WTC11 (cell line): ENCODE results near the gene TRUB1. TPM values are rescaled to one million over a fixed set of nuclear protein-coding genes. Genes with fewer than 3 reads are reported as not detected.

ENCODE experiments used
- ATAC-seq: fragments of 200-7000 bp; cut with Tn5 transposase; 2 replicates; pipeline ENCODE4 v1.10.0; 2021; ENCODE audit warnings: mild to moderate bottlenecking, moderate library complexity
- CTCF ChIA-PET: fragments of 300-600 bp; sonication (Branson Sonifier 250); formaldehyde crosslinking; loops from one replicate; lab custom pipeline; 2021; ENCODE audit warnings: antibody characterized with exemption; lab: Charles Lee
- POLR2A ChIA-PET: fragments of 350-600 bp; sonication (Branson Sonifier 250); formaldehyde crosslinking; loops from one replicate; lab custom pipeline; 2021; ENCODE audit warnings: antibody characterized with exemption; lab: Charles Lee
- DNase-seq: peaks from one replicate; pipeline ENCODE4 v3.0.0; 2021; ENCODE audit warnings: low spot score
- H3K27ac Mint-ChIP-seq: 2 replicates; pipeline ENCODE4 v1.8.0; 2021; ENCODE audit warnings: mixed read lengths
- H3K27me3 Mint-ChIP-seq: 2 replicates; pipeline ENCODE4 v1.8.0; 2021; ENCODE audit warnings: low read depth, mild to moderate bottlenecking, moderate library complexity, mixed read lengths
- H3K36me3 Mint-ChIP-seq: 2 replicates; pipeline ENCODE4 v1.8.0; 2021; ENCODE audit warnings: mixed read lengths
- H3K4me1 Mint-ChIP-seq: 2 replicates; pipeline ENCODE4 v1.8.0; 2022; ENCODE audit warnings: mixed read lengths
- H3K4me3 Mint-ChIP-seq: 2 replicates; pipeline ENCODE4 v1.8.0; 2021; ENCODE audit warnings: mild to moderate bottlenecking, moderate library complexity, mixed read lengths
- H3K9me3 Mint-ChIP-seq: 2 replicates; pipeline ENCODE4 v1.8.0; 2021; ENCODE audit warnings: mixed read lengths
- CREB1 ChIP-seq: sonication (generic); formaldehyde crosslinking; IDR thresholded peaks from 2 replicates; pipeline ENCODE4 v1.8.0; 2023; ENCODE audit warnings: mild to moderate bottlenecking, missing genetic modification reagents
- CREM ChIP-seq: sonication (generic); formaldehyde crosslinking; IDR thresholded peaks from 2 replicates; pipeline ENCODE4 v1.8.1; 2022; ENCODE audit warnings: mild to moderate bottlenecking, missing genetic modification reagents, moderate library complexity
- ELF4 ChIP-seq: sonication (generic); formaldehyde crosslinking; IDR thresholded peaks from 2 replicates; pipeline ENCODE4 v1.8.1; 2022; ENCODE audit warnings: low read depth, mild to moderate bottlenecking, moderate library complexity, missing genetic modification reagents
- ETV6 ChIP-seq: sonication (generic); formaldehyde crosslinking; IDR thresholded peaks from 2 replicates; pipeline ENCODE4 v1.8.1; 2022; ENCODE audit warnings: mild to moderate bottlenecking, missing genetic modification reagents
- FOXJ3 ChIP-seq: sonication (generic); formaldehyde crosslinking; IDR thresholded peaks from 2 replicates; pipeline ENCODE4 v1.9.0; 2021; ENCODE audit warnings: missing genetic modification reagents, mild to moderate bottlenecking, borderline replicate concordance
- GTF2I ChIP-seq: fragments of 250-450 bp; sonication (Bioruptor Pico); conservative IDR thresholded peaks from 2 replicates; pipeline ENCODE4 v1.4.0; 2021; ENCODE audit warnings: mild to moderate bottlenecking
- HMGA2 ChIP-seq: fragments of 250-450 bp; sonication (Bioruptor Pico); IDR thresholded peaks from 2 replicates; pipeline ENCODE4 v1.4.0; 2021; ENCODE audit warnings: mild to moderate bottlenecking, moderate library complexity
- JUN ChIP-seq: sonication (generic); formaldehyde crosslinking; IDR thresholded peaks from 2 replicates; pipeline ENCODE4 v1.8.0; 2023; ENCODE audit warnings: mild to moderate bottlenecking, missing genetic modification reagents
- NFYB ChIP-seq: sonication (generic); formaldehyde crosslinking; conservative IDR thresholded peaks from 2 replicates; pipeline ENCODE4 v1.8.0; 2022; ENCODE audit warnings: low read depth, missing genetic modification reagents
- NR1H2 ChIP-seq: sonication (generic); formaldehyde crosslinking; IDR thresholded peaks from 2 replicates; pipeline ENCODE4 v1.9.0; 2021; ENCODE audit warnings: mild to moderate bottlenecking, moderate library complexity, missing genetic modification reagents
- NR2C2 ChIP-seq: sonication (generic); formaldehyde crosslinking; IDR thresholded peaks from 2 replicates; pipeline ENCODE4 v1.8.0; 2022; ENCODE audit warnings: mild to moderate bottlenecking, missing genetic modification reagents
- NR3C1 ChIP-seq: sonication (generic); formaldehyde crosslinking; conservative IDR thresholded peaks from 2 replicates; pipeline ENCODE4 v1.8.1; 2023; ENCODE audit warnings: low read depth, mild to moderate bottlenecking, missing genetic modification reagents
- SMAD4 ChIP-seq: sonication (generic); formaldehyde crosslinking; IDR thresholded peaks from 2 replicates; pipeline ENCODE4 v1.8.0; 2022; ENCODE audit warnings: mild to moderate bottlenecking, missing genetic modification reagents
- TP53 ChIP-seq: sonication (generic); formaldehyde crosslinking; IDR thresholded peaks from 2 replicates; pipeline ENCODE4 v1.8.1; 2023; ENCODE audit warnings: mild to moderate bottlenecking, missing genetic modification reagents
- ZNF121 ChIP-seq: sonication (generic); formaldehyde crosslinking; IDR thresholded peaks from 2 replicates; pipeline ENCODE4 v1.8.0; 2023; ENCODE audit warnings: missing genetic modification reagents
- ZNF138 ChIP-seq: sonication (generic); formaldehyde crosslinking; conservative IDR thresholded peaks from 2 replicates; pipeline ENCODE4 v1.8.1; 2022; ENCODE audit warnings: mild to moderate bottlenecking, moderate library complexity, missing genetic modification reagents
- ZNF219 ChIP-seq: sonication (generic); formaldehyde crosslinking; IDR thresholded peaks from 2 replicates; pipeline ENCODE4 v1.8.0; 2023; ENCODE audit warnings: missing genetic modification reagents, mild to moderate bottlenecking, borderline replicate concordance
- ZNF263 ChIP-seq: sonication (generic); formaldehyde crosslinking; IDR thresholded peaks from 2 replicates; pipeline ENCODE4 v1.8.1; 2022; ENCODE audit warnings: low read depth, mild to moderate bottlenecking, moderate library complexity, missing genetic modification reagents
- ZNF423 ChIP-seq: fragments of 250-450 bp; sonication (Bioruptor Pico); IDR thresholded peaks from 2 replicates; pipeline ENCODE4 v2.1.2; 2022; ENCODE audit warnings: mild to moderate bottlenecking, moderate library complexity
- total RNA-seq: library from RNA; stranded (reverse); gene quantifications from 3 replicates; pipeline ENCODE4 v1.2.3, GENCODE V29; 2021
- TF ChIP-seq, protein P1 (sequence below): fragments of 250-450 bp; sonication (Bioruptor Pico); IDR thresholded peaks from 2 replicates; pipeline ENCODE4 v1.9.0; 2021; ENCODE audit warnings: mild to moderate bottlenecking
- TF ChIP-seq, protein P2 (sequence below): sonication (generic); formaldehyde crosslinking; IDR thresholded peaks from 2 replicates; pipeline ENCODE4 v1.8.1; 2022; ENCODE audit warnings: low read depth, mild to moderate bottlenecking, moderate library complexity, missing genetic modification reagents, borderline replicate concordance
- TF ChIP-seq, protein P3 (sequence below): sonication (generic); formaldehyde crosslinking; IDR thresholded peaks from 2 replicates; pipeline ENCODE4 v1.8.1; 2022; ENCODE audit warnings: low read depth, missing genetic modification reagents, borderline replicate concordance
- TF ChIP-seq, protein P4 (sequence below): sonication (generic); formaldehyde crosslinking; IDR thresholded peaks from 2 replicates; pipeline ENCODE4 v1.8.1; 2023; ENCODE audit warnings: mild to moderate bottlenecking, missing genetic modification reagents, moderate library complexity
- TF ChIP-seq, protein P5 (sequence below): sonication (generic); formaldehyde crosslinking; IDR thresholded peaks from 2 replicates; pipeline ENCODE4 v1.8.1; 2023; ENCODE audit warnings: mild to moderate bottlenecking, missing genetic modification reagents, moderate library complexity
- TF ChIP-seq, protein P6 (sequence below): sonication (generic); formaldehyde crosslinking; IDR thresholded peaks from 2 replicates; pipeline ENCODE4 v1.8.1; 2022; ENCODE audit warnings: missing genetic modification reagents, borderline replicate concordance
- TF ChIP-seq, protein P7 (sequence below): sonication (generic); formaldehyde crosslinking; IDR thresholded peaks from 2 replicates; pipeline ENCODE4 v1.8.1; 2023; ENCODE audit warnings: mild to moderate bottlenecking, missing genetic modification reagents
- TF ChIP-seq, protein P8 (sequence below): sonication (generic); formaldehyde crosslinking; IDR thresholded peaks from 2 replicates; pipeline ENCODE4 v1.8.0; 2022; ENCODE audit warnings: mild to moderate bottlenecking, missing genetic modification reagents

The TRUB1 gene
- total RNA-seq, 1 experiment from 2014 or later: 27.8 TPM

DNA sequence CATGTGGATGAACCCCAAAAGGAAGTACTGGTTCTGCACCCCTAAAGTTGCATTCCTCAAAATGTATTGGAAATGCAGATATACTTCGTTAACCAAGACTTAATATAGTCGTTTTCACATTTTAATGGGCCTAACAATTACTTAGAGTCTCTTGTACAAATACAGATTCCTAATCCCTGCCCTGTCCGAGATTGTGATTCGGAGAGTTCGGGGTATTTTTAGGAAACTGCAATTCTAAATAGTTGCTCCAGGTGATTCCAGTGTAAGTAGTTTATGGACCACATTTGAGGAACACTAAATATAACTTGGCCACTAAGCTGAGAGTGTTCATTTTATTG, 830 bp downstream of the TRUB1 start:
- CTCF ChIA-PET: no interaction called here
- no peak for ATAC-seq
- TF ChIP-seq ZNF219 (CRISPR knock-in tag) (no peak), ZNF138 (no peak), NR1H2 (CRISPR knock-in tag) (no peak), HMGA2 (CRISPR knock-in tag) (no peak), JUN (CRISPR knock-in tag) (no peak), CREB1 (CRISPR knock-in tag) (no peak), NR3C1 (no peak), ZNF121 (CRISPR knock-in tag) (no peak), GTF2I (CRISPR knock-in tag) (no peak), ZNF263 (CRISPR knock-in tag) (no peak), SMAD4 (no peak), ELF4 (CRISPR knock-in tag) (no peak), NFYB (CRISPR knock-in tag) (no peak), ETV6 (CRISPR knock-in tag) (no peak)
- TF ChIP-seq, protein P1, sequence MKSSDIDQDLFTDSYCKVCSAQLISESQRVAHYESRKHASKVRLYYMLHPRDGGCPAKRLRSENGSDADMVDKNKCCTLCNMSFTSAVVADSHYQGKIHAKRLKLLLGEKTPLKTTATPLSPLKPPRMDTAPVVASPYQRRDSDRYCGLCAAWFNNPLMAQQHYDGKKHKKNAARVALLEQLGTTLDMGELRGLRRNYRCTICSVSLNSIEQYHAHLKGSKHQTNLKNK (CRISPR knock-in tag): no peak
- TF ChIP-seq, protein P2, sequence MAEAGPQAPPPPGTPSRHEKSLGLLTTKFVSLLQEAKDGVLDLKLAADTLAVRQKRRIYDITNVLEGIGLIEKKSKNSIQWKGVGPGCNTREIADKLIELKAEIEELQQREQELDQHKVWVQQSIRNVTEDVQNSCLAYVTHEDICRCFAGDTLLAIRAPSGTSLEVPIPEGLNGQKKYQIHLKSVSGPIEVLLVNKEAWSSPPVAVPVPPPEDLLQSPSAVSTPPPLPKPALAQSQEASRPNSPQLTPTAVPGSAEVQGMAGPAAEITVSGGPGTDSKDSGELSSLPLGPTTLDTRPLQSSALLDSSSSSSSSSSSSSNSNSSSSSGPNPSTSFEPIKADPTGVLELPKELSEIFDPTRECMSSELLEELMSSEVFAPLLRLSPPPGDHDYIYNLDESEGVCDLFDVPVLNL (CRISPR knock-in tag): no peak
- TF ChIP-seq, protein P3, sequence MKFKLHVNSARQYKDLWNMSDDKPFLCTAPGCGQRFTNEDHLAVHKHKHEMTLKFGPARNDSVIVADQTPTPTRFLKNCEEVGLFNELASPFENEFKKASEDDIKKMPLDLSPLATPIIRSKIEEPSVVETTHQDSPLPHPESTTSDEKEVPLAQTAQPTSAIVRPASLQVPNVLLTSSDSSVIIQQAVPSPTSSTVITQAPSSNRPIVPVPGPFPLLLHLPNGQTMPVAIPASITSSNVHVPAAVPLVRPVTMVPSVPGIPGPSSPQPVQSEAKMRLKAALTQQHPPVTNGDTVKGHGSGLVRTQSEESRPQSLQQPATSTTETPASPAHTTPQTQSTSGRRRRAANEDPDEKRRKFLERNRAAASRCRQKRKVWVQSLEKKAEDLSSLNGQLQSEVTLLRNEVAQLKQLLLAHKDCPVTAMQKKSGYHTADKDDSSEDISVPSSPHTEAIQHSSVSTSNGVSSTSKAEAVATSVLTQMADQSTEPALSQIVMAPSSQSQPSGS: no peak
- TF ChIP-seq, protein P4, sequence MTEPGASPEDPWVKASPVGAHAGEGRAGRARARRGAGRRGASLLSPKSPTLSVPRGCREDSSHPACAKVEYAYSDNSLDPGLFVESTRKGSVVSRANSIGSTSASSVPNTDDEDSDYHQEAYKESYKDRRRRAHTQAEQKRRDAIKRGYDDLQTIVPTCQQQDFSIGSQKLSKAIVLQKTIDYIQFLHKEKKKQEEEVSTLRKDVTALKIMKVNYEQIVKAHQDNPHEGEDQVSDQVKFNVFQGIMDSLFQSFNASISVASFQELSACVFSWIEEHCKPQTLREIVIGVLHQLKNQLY (CRISPR knock-in tag): no peak
- Mint-ChIP-seq H3K4me3 (peak overlapping the region; percentile 99), H3K36me3 (peaks cover 20% of the 10 kb centered on the region), H3K4me1 (peaks cover 11% of the 10 kb centered on the region), H3K27ac (peak overlapping the region; percentile 94), H3K9me3 (no peaks in the 10 kb centered on the region), H3K27me3 (no peaks in the 10 kb centered on the region)
- POLR2A ChIA-PET: interaction anchor here (0.9 to 1.4 kb wide), 3 partner anchors 9 to 116 kb away, joined by 3 to 4 read pairs (median 3); no protein-coding TSS in a partner anchor
- no peak for DNase-seq

DNA sequence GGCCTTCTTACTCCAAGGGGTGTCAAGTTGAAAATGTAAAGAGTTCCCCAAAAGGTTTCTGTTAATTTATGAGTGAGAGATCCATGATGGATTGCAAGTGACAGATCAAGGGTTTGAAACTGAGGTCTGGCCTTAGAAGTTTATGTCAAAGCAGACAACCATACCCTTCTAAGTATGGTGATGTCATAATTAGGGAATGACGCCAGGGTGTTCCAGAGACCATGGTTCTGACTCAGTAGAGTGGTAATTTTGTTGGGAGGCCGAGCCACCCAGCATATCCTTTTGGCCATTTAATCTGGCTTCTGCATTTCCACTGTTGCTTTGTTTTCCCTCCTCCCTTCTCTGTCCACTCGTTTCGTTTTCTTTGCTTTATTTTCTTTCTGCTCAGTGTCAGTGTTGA, 2.7 kb downstream of the TRUB1 start:
- peaks cover 33% of the 10 kb centered on the region for H3K36me3 Mint-ChIP-seq
- no peak overlapping the region for H3K4me3 Mint-ChIP-seq
- no peaks in the 10 kb centered on the region for H3K27me3 Mint-ChIP-seq
- ATAC-seq (no peak), DNase-seq (no peak)
- no peak overlapping the region for H3K27ac Mint-ChIP-seq
- ChIA-PET CTCF (no interaction called here), POLR2A (no interaction called here)
- peaks cover 11% of the 10 kb centered on the region for H3K4me1 Mint-ChIP-seq
- no peaks in the 10 kb centered on the region for H3K9me3 Mint-ChIP-seq
- TF ChIP-seq, protein P5, sequence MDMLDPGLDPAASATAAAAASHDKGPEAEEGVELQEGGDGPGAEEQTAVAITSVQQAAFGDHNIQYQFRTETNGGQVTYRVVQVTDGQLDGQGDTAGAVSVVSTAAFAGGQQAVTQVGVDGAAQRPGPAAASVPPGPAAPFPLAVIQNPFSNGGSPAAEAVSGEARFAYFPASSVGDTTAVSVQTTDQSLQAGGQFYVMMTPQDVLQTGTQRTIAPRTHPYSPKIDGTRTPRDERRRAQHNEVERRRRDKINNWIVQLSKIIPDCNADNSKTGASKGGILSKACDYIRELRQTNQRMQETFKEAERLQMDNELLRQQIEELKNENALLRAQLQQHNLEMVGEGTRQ: no peak
- TF ChIP-seq, protein P6, sequence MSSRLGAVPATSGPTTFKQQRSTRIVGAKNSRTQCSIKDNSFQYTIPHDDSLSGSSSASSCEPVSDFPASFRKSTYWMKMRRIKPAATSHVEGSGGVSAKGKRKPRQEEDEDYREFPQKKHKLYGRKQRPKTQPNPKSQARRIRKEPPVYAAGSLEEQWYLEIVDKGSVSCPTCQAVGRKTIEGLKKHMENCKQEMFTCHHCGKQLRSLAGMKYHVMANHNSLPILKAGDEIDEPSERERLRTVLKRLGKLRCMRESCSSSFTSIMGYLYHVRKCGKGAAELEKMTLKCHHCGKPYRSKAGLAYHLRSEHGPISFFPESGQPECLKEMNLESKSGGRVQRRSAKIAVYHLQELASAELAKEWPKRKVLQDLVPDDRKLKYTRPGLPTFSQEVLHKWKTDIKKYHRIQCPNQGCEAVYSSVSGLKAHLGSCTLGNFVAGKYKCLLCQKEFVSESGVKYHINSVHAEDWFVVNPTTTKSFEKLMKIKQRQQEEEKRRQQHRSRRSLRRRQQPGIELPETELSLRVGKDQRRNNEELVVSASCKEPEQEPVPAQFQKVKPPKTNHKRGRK (CRISPR knock-in tag): no peak
- TF ChIP-seq FOXJ3 (CRISPR knock-in tag) (no peak), CREM (CRISPR knock-in tag) (no peak), TP53 (no peak), NR2C2 (no peak), ZNF423 (CRISPR knock-in tag) (no peak)
- TF ChIP-seq, protein P7, sequence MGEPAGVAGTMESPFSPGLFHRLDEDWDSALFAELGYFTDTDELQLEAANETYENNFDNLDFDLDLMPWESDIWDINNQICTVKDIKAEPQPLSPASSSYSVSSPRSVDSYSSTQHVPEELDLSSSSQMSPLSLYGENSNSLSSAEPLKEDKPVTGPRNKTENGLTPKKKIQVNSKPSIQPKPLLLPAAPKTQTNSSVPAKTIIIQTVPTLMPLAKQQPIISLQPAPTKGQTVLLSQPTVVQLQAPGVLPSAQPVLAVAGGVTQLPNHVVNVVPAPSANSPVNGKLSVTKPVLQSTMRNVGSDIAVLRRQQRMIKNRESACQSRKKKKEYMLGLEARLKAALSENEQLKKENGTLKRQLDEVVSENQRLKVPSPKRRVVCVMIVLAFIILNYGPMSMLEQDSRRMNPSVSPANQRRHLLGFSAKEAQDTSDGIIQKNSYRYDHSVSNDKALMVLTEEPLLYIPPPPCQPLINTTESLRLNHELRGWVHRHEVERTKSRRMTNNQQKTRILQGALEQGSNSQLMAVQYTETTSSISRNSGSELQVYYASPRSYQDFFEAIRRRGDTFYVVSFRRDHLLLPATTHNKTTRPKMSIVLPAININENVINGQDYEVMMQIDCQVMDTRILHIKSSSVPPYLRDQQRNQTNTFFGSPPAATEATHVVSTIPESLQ (CRISPR knock-in tag): no peak
- TF ChIP-seq, protein P8, sequence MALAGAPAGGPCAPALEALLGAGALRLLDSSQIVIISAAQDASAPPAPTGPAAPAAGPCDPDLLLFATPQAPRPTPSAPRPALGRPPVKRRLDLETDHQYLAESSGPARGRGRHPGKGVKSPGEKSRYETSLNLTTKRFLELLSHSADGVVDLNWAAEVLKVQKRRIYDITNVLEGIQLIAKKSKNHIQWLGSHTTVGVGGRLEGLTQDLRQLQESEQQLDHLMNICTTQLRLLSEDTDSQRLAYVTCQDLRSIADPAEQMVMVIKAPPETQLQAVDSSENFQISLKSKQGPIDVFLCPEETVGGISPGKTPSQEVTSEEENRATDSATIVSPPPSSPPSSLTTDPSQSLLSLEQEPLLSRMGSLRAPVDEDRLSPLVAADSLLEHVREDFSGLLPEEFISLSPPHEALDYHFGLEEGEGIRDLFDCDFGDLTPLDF (CRISPR knock-in tag): no peak
